ENCODE results near the gene PAPSS1.

PAPSS1 gene

DNA sequence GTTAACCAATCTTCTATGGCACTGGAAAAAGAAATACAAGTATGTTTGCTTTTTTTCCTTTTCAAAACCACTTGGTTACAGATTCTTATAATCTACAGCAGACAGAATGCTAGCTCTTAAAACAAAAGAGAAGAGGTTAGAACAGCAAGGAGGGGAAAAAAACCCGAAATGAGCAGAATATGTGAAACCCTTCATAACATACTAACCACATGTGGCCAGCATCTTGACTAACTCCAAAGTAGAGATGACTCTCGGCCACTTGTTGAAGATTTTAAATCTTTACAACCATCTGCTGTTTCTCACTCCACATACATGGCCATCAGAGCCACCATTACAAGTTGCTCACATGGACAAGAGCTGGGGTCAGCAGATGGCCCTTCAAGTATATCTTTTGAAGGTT lies 100.3 kb downstream of the PAPSS1 start:
- no peak for DNase-seq

DNA sequence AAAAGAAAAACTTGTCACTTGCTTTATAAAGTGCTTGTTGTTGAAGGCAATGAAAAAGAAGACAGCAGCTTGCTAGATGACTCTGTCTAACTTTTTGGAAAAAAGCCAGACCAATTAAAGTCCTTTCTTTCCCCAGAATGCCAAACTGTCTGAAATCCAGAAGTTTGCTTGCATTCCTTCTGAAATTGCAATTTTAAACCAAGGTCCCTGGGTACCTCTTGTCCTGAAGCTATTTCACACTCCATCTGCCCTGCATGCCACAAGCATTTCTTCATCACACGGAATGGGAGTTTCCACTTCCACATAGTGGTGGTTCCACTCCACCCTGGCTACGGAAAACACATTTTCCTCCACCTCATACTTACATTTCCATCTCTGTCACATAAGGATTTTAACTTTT lies 101.0 kb downstream of the PAPSS1 start:
- no peak for DNase-seq

DNA sequence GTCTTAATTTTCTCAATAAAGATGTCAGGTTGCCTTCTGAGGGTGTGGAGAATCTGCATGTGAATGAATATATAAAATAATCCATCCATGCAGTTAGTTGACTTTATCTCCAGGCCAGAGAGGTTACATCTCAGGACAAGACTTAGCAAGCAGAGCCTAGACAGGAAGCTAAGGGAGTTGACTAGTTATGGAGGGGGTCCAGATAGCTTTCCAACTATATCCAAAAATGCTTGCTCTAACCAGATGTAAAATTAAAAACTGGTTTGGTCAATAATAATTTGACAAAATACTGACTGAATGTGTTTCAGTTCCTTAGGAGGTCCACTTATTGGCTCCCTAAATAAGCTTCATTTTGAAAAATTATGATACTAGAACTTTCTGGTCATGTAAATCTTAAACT lies 101.4 kb downstream of the PAPSS1 start:
- DNase-seq, result no peak

DNA sequence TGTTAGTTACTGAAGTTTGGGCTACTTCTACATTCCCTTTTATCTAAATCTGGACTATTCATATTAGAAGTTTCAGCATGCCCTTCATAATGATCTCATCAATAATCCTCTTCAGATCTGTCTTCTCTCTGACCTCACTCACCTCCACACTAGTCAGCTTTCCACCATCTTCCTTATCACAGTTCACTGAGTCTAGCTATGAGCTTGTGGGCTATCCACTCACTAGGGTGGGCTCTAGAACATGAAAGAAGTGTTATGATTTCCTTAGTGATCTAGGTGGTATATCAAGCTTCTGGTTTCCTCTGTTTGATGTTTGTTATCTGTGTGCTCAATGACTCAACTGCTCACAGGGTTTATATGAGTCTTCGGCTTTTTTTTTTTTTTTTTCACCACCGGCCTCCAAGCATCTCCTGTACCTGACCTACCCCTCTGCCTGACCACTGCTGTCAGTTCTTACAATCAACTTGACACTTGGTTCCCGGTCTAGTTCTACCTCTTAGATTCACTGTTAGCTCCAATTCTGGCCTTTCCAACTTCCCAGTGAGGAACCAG lies 103.1 kb downstream of the PAPSS1 start:
- no peak for DNase-seq

DNA sequence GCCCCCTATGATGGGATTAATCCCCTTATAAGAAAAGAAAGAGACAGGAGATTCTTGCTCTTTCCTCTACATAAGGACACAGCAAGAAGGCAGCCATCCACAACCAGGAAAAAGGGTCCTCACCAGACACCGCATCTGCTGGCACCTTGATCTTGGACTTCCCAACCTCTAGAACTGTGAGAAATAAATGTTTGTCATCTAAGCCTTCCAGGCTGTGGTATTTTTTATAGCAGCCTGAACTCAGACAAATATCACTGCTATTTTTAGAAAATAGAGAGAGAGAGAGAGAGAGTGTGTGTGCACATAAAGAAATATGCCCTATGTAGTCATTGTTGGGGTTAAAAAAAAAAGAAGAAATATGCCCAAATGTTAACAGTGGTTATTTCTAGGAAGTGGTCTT lies 104.2 kb downstream of the PAPSS1 start:
- no peak for DNase-seq

GRCh38 chr4:107603430-107603829 lies 116.6 kb downstream of the PAPSS1 start:
- DNase-seq, result no peak

DNA sequence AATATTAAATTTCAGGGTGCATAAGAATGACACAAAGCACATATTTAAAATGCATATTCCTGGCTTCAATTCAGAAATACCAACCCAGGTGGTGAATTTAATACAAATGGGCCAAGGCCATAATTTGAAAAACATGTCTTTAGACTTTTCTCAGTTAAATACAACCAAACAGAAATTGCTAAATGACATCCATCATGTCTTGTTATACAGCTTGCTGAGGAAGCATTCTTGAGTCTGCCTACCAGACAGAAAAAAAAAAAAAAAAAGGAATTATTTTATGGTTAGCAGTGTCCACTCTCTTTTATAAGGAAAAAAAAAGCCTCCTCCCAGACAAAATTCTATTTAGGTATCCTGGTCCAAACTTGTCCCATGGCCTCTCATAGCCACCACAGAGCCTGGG lies 119.1 kb downstream of the PAPSS1 start:
- no peak for DNase-seq

DNA sequence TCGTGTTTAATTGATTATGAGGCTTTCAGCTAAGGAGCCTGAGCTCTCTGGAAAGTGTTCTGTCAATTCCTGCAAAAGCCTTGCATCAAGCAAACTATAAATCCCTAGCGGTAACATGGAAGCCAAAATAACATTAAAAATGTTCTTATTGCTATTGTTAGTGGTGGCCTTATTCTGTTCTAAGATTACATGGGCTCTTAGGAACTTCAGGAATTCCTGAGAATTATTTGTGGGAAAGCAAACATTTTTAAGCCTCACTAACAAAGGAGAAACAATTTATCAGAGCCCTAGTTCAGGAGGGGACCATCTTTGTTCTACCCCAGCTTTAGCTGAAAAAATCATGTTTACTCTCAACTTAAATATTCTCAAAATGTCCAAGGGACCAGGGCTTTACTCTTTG lies 119.6 kb downstream of the PAPSS1 start:
- DNase-seq, result no peak

DNA sequence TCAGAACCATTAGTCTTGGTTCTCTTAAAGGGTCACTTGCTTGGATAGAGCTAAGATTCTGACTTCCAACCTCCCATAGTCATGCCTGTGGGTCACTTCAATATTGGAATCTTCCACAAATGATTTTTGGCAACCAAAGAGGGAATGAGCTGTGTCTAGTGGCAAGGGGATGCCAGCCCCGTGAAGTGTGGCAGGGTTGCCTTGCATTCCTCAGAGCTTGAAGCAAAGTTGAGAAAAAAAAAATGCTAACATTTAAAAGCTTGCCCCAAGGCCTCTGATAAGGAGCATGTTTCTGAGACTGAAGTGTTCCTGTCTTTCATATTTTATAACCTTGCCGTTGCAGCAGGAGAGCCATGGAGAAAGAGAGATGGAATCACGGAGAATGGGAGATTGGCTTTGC lies 120.2 kb downstream of the PAPSS1 start:
- no peak for DNase-seq

GRCh38 chr4:107593230-107593629 lies 126.8 kb downstream of the PAPSS1 start:
- DNase-seq, result no peak

DNA sequence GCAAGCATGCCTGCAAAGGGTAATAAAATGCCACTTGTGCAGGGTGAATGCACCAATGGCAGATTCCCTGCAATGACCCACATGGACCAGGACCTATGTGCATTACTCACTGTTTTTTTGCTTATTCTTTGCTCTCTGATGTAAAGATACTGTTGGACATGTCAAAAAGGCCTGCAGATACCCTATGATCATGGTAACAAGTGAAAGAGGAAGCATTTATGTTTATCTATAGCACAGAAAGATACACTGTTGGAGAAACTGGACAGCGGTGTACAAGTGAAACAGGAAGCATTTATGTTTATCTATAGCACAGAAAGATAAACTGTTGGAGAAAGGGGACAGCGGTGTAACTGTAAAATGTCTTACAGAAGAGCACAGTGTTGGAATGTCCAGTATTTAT lies 127.5 kb downstream of the PAPSS1 start:
- no peak for DNase-seq

GRCh38 chr4:107589269-107589668 lies 130.8 kb downstream of the PAPSS1 start:
- no peak for DNase-seq

DNA sequence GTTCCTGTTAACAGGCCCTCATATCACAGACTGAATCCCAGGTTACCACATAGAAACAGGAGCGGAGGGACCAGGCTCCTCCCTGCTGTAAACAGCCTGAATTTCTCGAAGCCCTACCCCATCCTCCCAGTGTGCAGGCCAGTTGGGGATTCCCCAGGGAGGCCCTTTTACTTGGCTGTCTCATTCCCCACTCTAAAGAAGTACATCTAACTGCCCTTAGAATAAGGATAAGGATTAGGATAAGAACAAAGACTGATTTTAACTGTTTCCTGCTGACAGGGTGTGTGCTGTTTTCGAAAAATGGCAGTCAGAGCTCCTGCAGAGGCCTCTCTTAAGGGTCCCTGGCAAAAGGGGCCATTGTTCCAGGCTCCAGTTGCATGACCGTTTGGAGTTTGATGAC lies 133.7 kb downstream of the PAPSS1 start:
- no peak for DNase-seq

GRCh38 chr4:107579099-107579498 lies 140.9 kb downstream of the PAPSS1 start:
- no peak for DNase-seq

DNA sequence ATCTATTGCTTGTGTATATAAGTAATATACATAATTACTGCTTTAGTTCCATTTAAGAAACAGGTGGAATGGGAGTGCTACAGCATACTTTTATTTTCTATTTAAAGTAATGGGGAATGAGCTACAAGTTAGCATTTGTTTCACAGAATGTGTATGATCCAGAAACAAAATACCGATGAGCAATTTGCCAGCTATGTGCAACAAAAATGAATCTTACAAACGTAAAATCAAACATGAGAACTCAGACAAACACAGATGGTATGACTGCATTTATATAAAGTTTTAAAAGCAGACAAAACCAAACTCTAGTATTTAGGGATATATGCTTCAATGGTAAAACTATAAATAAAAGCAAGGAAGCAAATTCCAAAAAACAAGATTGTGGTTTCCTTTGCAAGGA lies 141.7 kb downstream of the PAPSS1 start:
- no peak for DNase-seq

- DNase-seq, result no peak
Observed at GRCh38 chr4:107577743-107578142, 142.3 kb downstream of the PAPSS1 start.

GRCh38 chr4:107575243-107575642 lies 144.8 kb downstream of the PAPSS1 start:
- DNase-seq, result no peak

- DNase-seq, result no peak
Observed at GRCh38 chr4:107572281-107572680, 147.8 kb downstream of the PAPSS1 start.

DNA sequence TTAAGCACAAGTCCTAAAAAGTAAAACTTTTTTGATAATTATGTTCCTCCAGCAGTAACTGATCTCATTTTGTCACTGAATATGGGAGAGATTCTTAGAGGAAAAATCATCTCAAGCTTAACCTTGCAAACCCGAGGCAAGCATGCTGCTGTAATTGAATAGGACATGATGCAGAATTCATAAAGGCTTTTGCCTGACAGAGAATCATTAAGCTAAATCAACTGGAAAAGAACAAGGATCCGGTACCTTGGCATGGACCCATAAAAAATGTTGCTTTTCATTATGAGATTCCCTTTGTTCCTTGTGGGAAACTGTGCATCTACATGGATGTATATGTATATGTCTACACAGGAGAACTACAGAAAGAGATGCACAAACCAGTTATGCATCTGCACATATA lies 149.1 kb downstream of the PAPSS1 start:
- no peak for DNase-seq

DNA sequence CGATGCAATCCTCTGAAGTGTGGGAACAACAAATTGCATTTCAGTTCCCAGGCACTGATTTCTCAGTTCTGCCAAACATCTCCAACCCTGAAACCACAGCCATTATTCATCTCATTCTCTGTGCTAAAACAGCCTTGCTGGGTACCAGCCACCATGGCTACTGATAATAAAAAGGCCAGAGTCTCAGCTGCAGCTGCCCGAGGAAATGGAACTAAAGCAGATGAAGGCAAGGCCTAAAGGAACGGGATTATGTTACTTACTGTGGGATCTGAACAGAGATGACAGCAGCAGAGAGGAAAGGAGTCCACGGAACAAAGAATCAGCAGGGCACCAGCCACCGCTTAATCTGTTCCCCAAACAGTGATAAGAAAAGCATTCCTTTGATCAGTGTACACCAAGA lies 155.7 kb downstream of the PAPSS1 start:
- no peak for DNase-seq

Measured in CD4-positive, alpha-beta T cell treated with Interleukin-6 for 4 hours (primary cell).